Left ventricle myocardium inferior (tissue), 1 donor: ENCODE measurements around the gene LRMDA. TPM values are rescaled to one million over a fixed set of nuclear protein-coding genes. Genes with fewer than 3 reads are reported as not detected.

ENCODE experiments used
- DNase-seq: peaks from one replicate; pipeline ENCODE4 v3.0.0-alpha.2; 2020
- H3K27ac ChIP-seq: fragments of 200-600 bp; replicated peaks from 2 replicates; pipeline ENCODE4 v1.8.0; 2021
- H3K27me3 ChIP-seq: fragments of 200-600 bp; 2 replicates; pipeline ENCODE4 v1.8.0; 2021; ENCODE audit warnings: low read depth
- H3K36me3 ChIP-seq: fragments of 200-600 bp; 2 replicates; pipeline ENCODE4 v1.8.0; 2021
- H3K4me1 ChIP-seq: fragments of 200-600 bp; 2 replicates; pipeline ENCODE4 v1.8.0; 2021
- H3K4me3 ChIP-seq: fragments of 200-600 bp; 2 replicates; pipeline ENCODE4 v1.8.0; 2021; ENCODE audit warnings: mild to moderate bottlenecking, moderate library complexity
- H3K9me3 ChIP-seq: fragments of 200-600 bp; replicated peaks from 2 replicates; pipeline ENCODE4 v1.8.0; 2021
- intact Hi-C: fragments of 100-400 bp; cut with micrococcal nuclease; formaldehyde crosslinking; loops from one replicate; pipeline ENCODE4 v1.11.0; 2022
- total RNA-seq: library from RNA; stranded (reverse); fragmentation: NEBNext Ultra II Directional; extraction: Animal tissue kit (Norgen Biotek cat#: 25700); gene quantifications from one replicate; pipeline ENCODE4 v1.2.1, GENCODE V29; 2021
- TF ChIP-seq, protein P1 (sequence below): fragments of 200-600 bp; IDR thresholded peaks from 2 replicates; pipeline ENCODE4 v1.8.0; 2021; ENCODE audit warnings: antibody characterized with exemption, mild to moderate bottlenecking, borderline replicate concordance
- donor health status: DM: no; HTN: yes; CAD: no; lungs with severe emphysema.

Gene LRMDA
- total RNA-seq, 1 donor from 2014 or later: 18.7 TPM

DNA sequence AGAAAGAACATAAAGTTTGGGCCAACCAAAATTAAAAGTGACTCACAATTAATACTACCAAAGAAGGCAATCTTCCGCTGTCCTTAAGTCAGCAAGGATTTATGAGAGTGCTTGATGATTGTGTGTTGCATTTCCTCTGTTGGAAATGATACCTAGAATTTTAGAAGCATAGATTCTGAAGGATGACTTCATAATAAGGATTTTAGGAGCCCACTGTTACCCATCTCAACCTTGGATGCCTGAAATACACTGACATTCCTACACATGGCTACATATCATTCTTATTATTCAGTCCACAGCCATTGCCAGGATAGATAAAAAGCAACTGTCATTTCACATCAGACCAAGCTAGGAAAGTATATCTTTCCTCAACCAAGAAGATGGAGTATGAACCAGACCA lies 823.8 kb downstream of the LRMDA start:
- Histone ChIP-seq H3K27ac (no peak overlapping the region), H3K4me3 (no peak overlapping the region), H3K9me3 (peaks cover 11% of the 10 kb centered on the region), H3K4me1 (no peaks in the 10 kb centered on the region), H3K36me3 (no peaks in the 10 kb centered on the region), H3K27me3 (no peaks in the 10 kb centered on the region)
- TF ChIP-seq, protein P1, sequence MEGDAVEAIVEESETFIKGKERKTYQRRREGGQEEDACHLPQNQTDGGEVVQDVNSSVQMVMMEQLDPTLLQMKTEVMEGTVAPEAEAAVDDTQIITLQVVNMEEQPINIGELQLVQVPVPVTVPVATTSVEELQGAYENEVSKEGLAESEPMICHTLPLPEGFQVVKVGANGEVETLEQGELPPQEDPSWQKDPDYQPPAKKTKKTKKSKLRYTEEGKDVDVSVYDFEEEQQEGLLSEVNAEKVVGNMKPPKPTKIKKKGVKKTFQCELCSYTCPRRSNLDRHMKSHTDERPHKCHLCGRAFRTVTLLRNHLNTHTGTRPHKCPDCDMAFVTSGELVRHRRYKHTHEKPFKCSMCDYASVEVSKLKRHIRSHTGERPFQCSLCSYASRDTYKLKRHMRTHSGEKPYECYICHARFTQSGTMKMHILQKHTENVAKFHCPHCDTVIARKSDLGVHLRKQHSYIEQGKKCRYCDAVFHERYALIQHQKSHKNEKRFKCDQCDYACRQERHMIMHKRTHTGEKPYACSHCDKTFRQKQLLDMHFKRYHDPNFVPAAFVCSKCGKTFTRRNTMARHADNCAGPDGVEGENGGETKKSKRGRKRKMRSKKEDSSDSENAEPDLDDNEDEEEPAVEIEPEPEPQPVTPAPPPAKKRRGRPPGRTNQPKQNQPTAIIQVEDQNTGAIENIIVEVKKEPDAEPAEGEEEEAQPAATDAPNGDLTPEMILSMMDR: no peak
- no peak for DNase-seq
- intact Hi-C loops: no loop called here

- H3K27ac ChIP-seq: no peak overlapping the region
- intact Hi-C loops: no loop called here
- TF ChIP-seq, protein P1: no peak
- H3K4me1 ChIP-seq: no peaks in the 10 kb centered on the region
- no peaks in the 10 kb centered on the region for H3K36me3 ChIP-seq
- no peak for DNase-seq
- H3K9me3 ChIP-seq: peaks cover 23% of the 10 kb centered on the region
- H3K4me3 ChIP-seq: no peak overlapping the region
- no peaks in the 10 kb centered on the region for H3K27me3 ChIP-seq
Measured at GRCh38 chr10:76257816-76258215, 826.4 kb downstream of the LRMDA start.

- Histone ChIP-seq H3K4me1 (no peaks in the 10 kb centered on the region), H3K4me3 (no peak overlapping the region), H3K27me3 (no peaks in the 10 kb centered on the region), H3K9me3 (peaks cover 8% of the 10 kb centered on the region), H3K27ac (no peak overlapping the region), H3K36me3 (no peaks in the 10 kb centered on the region)
- TF ChIP-seq, protein P1: no peak
- DNase-seq: no peak
- intact Hi-C loops: no loop called here
Measured at GRCh38 chr10:76265441-76266113, 834.2 kb downstream of the LRMDA start.

- TF ChIP-seq, protein P1: no peak
Measured at GRCh38 chr10:76268530-76268929, 837.1 kb downstream of the LRMDA start.

GRCh38 chr10:76268954-76269353 lies 837.5 kb downstream of the LRMDA start:
- no peaks in the 10 kb centered on the region for H3K36me3 ChIP-seq
- intact Hi-C loops: no loop called here
- H3K9me3 ChIP-seq: peaks cover 15% of the 10 kb centered on the region
- H3K4me3 ChIP-seq: no peak overlapping the region
- no peak for DNase-seq
- TF ChIP-seq, protein P1: no peak
- no peak overlapping the region for H3K27ac ChIP-seq
- no peaks in the 10 kb centered on the region for H3K4me1 ChIP-seq
- H3K27me3 ChIP-seq: no peaks in the 10 kb centered on the region

More at GRCh38 chr10:76268530-76268929, 837.1 kb downstream of the LRMDA start:
- no peak for DNase-seq
- Histone ChIP-seq H3K36me3 (no peaks in the 10 kb centered on the region), H3K9me3 (peaks cover 11% of the 10 kb centered on the region), H3K27ac (no peak overlapping the region), H3K4me1 (no peaks in the 10 kb centered on the region), H3K27me3 (no peaks in the 10 kb centered on the region), H3K4me3 (no peak overlapping the region)
- intact Hi-C loops: no loop called here
